GM04503 (cell line): ENCODE data around the gene LMTK3.
"Not testable (repeated sequence)": the region's sequence is repeated elsewhere in the genome, so short reads cannot be mapped to it uniquely, and the experiment has no call there.

Source experiments
- DNase-seq: peaks from one replicate; pipeline ENCODE4 v3.0.0-alpha.2; 2012; ENCODE audit warnings: low read depth

The LMTK3 gene

GRCh38 chr19:48486706-48487105, 24.9 kb downstream of the LMTK3 start:
- not testable (repeated sequence) for DNase-seq

- no peak for DNase-seq
These were observed 26.6 kb downstream of the LMTK3 start for GRCh38 chr19:48484931-48485612.

- DNase-seq, result no peak
These were observed 27.3 kb downstream of the LMTK3 start for GRCh38 chr19:48484247-48484893.

DNA sequence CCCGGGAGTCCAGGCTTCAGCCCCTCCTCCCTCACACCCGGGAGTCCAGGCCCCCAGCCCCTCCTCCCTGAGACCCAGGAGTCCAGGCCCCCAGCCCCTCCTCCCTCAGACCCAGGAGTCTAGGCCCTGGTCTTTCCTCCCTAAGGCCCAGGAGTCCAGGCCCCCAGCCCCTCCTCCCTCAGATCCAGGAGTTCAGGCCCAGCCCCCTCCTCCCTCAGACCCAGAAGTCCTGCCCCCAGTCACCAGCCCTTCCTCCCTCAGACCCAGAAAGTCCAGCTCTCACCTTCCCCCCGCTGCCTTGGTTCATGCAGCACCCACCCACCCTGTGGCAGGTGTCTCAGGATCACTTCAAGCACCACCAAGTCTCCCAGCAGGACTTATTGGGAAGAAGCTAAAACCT, 28.3 kb downstream of the LMTK3 start:
- DNase-seq, result no peak

- no peak for DNase-seq
These were observed 29.6 kb downstream of the LMTK3 start for GRCh38 chr19:48481846-48482639.

DNA sequence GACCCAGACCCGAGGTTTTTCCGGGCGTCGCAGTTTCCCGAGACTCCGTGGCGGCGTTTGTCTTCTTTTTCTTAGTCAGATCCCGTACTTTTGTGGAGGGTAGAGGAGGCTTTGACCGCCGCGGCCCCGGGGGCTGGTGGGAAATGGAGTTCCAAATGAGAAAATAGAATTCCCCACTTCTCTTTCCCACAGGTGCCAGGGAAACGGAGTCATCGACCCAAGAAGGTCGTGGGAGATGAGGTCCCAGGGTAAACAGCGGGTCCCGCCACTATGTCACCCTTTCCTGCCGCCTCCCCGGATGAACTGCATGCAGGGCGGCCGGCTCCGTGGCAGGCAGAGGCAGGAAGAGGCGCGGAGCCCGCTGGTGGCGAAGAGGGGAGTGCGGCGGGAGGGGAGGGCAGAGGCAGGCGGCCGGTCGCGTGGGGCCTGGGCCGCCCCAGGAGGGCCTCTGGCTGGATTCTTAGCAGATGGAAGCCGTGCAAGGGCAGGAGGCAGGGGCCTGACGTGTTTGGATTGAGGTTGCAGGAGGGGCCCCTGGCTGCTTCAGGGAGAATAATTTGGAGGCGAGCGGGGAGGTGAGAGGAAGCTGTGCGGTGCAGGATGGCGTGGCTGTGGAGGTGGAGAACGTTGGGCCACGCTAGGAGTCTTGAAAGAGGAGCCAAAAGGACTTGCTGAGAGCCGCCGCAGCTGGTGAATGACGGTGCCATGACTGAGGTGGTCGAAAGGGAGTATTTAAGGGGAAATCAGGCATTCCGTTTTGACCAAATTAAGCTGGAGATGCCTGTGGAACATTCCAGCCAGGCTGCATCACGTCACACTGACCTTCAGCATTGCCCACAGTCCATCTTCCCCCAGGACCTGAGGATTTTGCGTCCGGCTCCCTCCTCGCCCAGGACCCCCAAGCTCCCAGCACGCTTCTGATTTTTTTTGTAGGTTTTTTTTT, 30.8 kb downstream of the LMTK3 start:
- no peak for DNase-seq

GRCh38 chr19:48480183-48480557, 31.5 kb downstream of the LMTK3 start:
- no peak for DNase-seq

GRCh38 chr19:48479686-48480085, 31.9 kb downstream of the LMTK3 start:
- no peak for DNase-seq

DNA sequence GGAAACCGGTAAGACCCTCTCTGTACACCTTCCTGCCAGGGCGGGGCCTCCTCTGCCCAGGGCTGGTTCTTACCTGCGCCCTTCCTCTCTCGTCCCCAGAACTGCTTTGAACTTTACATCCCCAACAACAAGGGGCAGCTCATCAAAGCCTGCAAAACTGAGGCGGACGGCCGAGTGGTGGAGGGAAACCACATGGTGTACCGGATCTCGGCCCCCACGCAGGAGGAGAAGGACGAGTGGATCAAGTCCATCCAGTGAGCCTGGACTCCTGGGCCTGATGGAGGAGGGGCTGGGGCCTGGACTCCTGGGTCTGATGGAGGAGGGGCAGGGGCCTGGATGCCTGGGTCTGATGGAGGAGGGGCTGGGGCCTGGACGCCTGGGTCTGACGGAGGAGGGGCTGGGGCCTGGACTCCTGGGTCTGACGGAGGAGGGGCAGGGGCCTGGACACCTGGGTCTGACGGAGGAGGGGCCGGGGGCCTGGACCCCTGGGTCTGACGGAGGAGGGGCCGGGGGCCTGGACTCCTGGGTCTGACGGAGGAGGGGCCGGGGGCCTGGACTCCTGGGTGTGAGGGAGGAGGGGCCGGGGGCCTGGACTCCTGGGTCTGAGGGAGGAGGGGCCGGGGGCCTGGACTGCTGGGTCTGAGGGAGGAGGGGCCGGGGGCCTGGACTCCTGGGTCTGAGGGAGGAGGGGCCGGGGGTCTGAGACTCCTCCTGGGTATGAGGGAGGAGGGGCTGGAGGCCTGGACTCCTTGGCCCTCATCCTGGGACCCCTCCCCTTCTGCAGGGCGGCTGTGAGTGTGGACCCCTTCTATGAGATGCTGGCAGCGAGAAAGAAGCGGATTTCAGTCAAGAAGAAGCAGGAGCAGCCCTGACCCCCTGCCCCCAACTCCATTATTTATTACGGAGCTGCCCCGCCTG, 33.0 kb downstream of the LMTK3 start:
- no peak for DNase-seq

- no peak for DNase-seq
These were observed 33.8 kb downstream of the LMTK3 start for GRCh38 chr19:48477698-48478338.

DNA sequence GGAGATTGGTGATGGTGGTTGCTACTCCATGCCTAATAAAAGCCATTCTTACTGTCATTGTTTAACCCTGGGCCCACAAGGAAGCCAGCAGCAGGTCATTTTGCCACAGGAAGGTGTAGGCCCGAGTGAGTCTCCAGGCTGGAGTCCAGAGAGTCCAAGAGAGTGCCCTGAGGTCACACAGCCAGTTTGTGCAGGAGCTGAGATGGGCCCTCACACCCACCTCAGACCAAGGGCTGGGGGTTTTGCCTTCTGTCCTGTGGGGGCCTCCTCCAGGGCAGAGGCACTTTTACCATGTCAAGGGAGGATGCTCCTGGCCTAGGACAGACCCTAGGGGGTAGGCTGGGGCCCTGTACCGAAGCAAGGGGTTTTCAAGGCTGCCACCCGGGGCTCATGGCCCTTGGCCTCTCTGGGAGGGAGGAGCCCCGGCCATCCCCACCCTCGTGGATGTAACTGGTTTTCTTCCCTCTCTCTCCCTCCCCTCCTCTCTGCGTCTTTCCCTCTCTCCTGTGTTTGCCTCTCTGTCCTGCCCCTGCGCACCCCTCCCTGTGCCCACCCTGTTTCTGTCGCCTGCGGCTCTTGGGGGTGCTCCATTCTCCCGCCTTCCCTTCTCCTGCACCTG, 34.5 kb downstream of the LMTK3 start:
- no peak for DNase-seq

- no peak for DNase-seq
These were observed 35.5 kb downstream of the LMTK3 start for GRCh38 chr19:48476176-48476575.

- no peak for DNase-seq
These were observed 36.1 kb downstream of the LMTK3 start for GRCh38 chr19:48475369-48476068.

GRCh38 chr19:48474084-48474592, 37.5 kb downstream of the LMTK3 start:
- DNase-seq, result no peak

DNA sequence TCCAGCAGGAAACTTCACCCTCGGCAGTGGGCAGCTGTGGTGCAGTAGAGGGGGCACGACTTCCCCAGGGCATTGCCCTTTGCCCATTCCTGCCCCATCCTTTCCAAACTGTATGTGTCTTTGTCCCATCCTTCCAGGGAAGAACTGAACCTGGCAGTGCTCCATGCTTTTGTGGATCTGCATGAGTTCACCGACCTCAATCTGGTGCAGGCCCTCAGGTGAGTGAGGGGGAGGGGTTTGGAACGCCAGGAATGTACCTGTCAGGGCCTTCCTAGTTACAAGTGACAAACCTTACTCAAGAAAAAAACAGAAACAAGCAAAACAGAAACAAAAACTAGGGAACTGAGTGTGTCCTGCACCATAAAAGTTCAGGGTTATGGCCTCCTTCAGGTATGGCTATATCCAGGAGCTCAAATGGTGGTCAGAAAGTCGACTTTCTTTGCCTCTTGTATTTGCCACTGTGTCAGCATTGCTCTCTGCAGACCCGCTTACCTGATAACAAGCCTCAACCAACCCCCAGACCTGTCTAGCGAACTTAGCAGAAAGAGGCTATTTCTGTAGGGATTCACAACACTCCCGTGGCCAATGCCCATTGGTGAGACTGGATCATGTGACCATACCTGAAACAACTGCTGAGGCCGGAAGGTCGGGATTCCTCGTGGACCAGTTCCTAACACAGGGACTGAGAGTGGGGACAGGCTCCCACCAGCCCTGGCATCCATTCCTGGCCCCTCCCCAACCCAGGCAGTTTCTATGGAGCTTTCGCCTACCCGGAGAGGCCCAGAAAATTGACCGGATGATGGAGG, 38.3 kb downstream of the LMTK3 start:
- no peak for DNase-seq

DNA sequence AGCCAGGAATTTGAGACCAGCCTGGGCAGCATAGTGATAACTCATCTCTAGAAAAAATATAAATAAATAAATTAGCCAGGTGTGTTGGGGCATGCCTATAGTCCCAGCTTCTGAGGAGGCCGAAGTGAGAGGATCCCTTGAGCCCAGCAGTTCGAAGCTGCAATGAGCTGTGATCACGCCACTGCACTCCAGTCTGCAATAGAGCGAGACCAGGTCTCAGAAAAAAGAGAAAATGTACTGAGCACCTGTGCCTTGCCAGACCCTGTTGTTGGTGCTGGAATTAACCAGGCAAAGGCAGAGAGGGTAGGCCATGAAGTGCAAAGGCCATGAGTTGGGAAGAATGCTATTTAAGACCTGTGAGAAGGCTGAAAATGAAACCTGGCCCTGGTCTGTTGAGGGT, 39.8 kb downstream of the LMTK3 start:
- no peak for DNase-seq

GRCh38 chr19:48470856-48471255, 40.8 kb downstream of the LMTK3 start:
- no peak for DNase-seq
